Activated CD4-positive, alpha-beta memory T cell treated with anti-CD3 and anti-CD28 coated beads, Interleukin-2, amount 10 ng/mL, durations not matched to agents 7 days and 5 days (primary cell): ENCODE data around the gene SLC39A8. TPM values are rescaled to one million over a fixed set of nuclear protein-coding genes. Genes with fewer than 3 reads are reported as not detected.
"Not testable (repeated sequence)": the region's sequence is repeated elsewhere in the genome, so short reads cannot be mapped to it uniquely, and the experiment has no call there.

Experiments
- CTCF ChIA-PET: fragments of 350-600 bp; sonication (Branson Sonifier 250); formaldehyde crosslinking; loops from one replicate; lab custom pipeline; 2021; ENCODE audit warnings: antibody characterized with exemption, inconsistent platforms; lab: Charles Lee
- POLR2A ChIA-PET: fragments of 350-600 bp; sonication (Branson Sonifier 250); formaldehyde crosslinking; loops from one replicate; lab custom pipeline; 2021; ENCODE audit warnings: antibody characterized with exemption; lab: Charles Lee
- DNase-seq: peaks from one replicate; pipeline ENCODE4 v3.0.0-alpha.2; 2020
- H3K27ac Mint-ChIP-seq: one replicate; pipeline ENCODE4 v1.8.0; 2021; ENCODE audit warnings: mild to moderate bottlenecking, mixed read lengths
- H3K27me3 Mint-ChIP-seq: one replicate; pipeline ENCODE4 v1.8.0; 2021; ENCODE audit warnings: mixed read lengths
- H3K36me3 Mint-ChIP-seq: one replicate; pipeline ENCODE4 v1.8.0; 2021; ENCODE audit warnings: low read depth, mixed read lengths
- H3K4me1 Mint-ChIP-seq: one replicate; pipeline ENCODE4 v1.8.0; 2021; ENCODE audit warnings: mixed read lengths
- H3K4me3 Mint-ChIP-seq: one replicate; pipeline ENCODE4 v1.8.0; 2021; ENCODE audit warnings: mild to moderate bottlenecking, mixed read lengths
- H3K9me3 Mint-ChIP-seq: one replicate; pipeline ENCODE4 v1.8.0; 2021; ENCODE audit warnings: mixed read lengths
- total RNA-seq, 2 experiments: library from RNA; stranded (reverse); gene quantifications; one replicate each; pipeline ENCODE4 v1.2.3, GENCODE V29; 2021

Gene SLC39A8
- total RNA-seq, 2 experiments from 2014 or later, result 101 to 103 TPM

- Mint-ChIP-seq H3K36me3 (peaks cover 54% of the 10 kb centered on the region), H3K27me3 (no peaks in the 10 kb centered on the region), H3K9me3 (peaks cover 8% of the 10 kb centered on the region), H3K4me1 (peaks cover 2% of the 10 kb centered on the region), H3K4me3 (no peak overlapping the region), H3K27ac (no peak overlapping the region)
- POLR2A ChIA-PET, result interaction anchor here (1.6 kb wide), 1 partner anchor 799 kb away, joined by 3 read pairs; no protein-coding TSS in a partner anchor
- DNase-seq, result no peak
- CTCF ChIA-PET, result no interaction called here
Measured at GRCh38 chr4:102281171-102281839, 64.0 kb downstream of the SLC39A8 start.

GRCh38 chr4:102273317-102273716, 72.0 kb downstream of the SLC39A8 start:
- DNase-seq, POLR2A ChIA-PET, H3K27ac Mint-ChIP-seq, H3K4me3 Mint-ChIP-seq, H3K9me3 Mint-ChIP-seq, H3K27me3 Mint-ChIP-seq, CTCF ChIA-PET, H3K4me1 Mint-ChIP-seq: not testable (repeated sequence)
- H3K36me3 Mint-ChIP-seq, result peaks cover 53% of the 10 kb centered on the region

GRCh38 chr4:102272318-102272717, 73.0 kb downstream of the SLC39A8 start:
- Mint-ChIP-seq H3K36me3 (peaks cover 54% of the 10 kb centered on the region), H3K27ac (no peak overlapping the region), H3K27me3 (no peaks in the 10 kb centered on the region), H3K4me3 (no peak overlapping the region), H3K9me3 (peaks cover 9% of the 10 kb centered on the region), H3K4me1 (no peaks in the 10 kb centered on the region)
- POLR2A ChIA-PET, result no interaction called here
- no peak for DNase-seq
- CTCF ChIA-PET, result no interaction called here

GRCh38 chr4:102268355-102268754, 76.9 kb downstream of the SLC39A8 start:
- Mint-ChIP-seq H3K27ac (no peak overlapping the region), H3K36me3 (peaks cover 45% of the 10 kb centered on the region)
- CTCF ChIA-PET, result no interaction called here

GRCh38 chr4:102263024-102263787, 82.1 kb downstream of the SLC39A8 start:
- Mint-ChIP-seq H3K9me3 (no peaks in the 10 kb centered on the region), H3K36me3 (peaks cover 41% of the 10 kb centered on the region), H3K27me3 (no peaks in the 10 kb centered on the region), H3K4me3 (no peak overlapping the region), H3K27ac (no peak overlapping the region), H3K4me1 (peaks cover 13% of the 10 kb centered on the region)
- no peak for DNase-seq
- ChIA-PET POLR2A (no interaction called here), CTCF (no interaction called here)

More at GRCh38 chr4:102268355-102268754, 76.9 kb downstream of the SLC39A8 start:
- Mint-ChIP-seq H3K4me1 (peaks cover 8% of the 10 kb centered on the region), H3K27me3 (no peaks in the 10 kb centered on the region), H3K9me3 (no peaks in the 10 kb centered on the region), H3K4me3 (no peak overlapping the region)
- DNase-seq, result no peak
- POLR2A ChIA-PET, result no interaction called here

GRCh38 chr4:102259702-102260101, 85.6 kb downstream of the SLC39A8 start:
- DNase-seq, result no peak
- H3K9me3 Mint-ChIP-seq, result no peaks in the 10 kb centered on the region
- POLR2A ChIA-PET, result no interaction called here
- H3K4me3 Mint-ChIP-seq, result no peak overlapping the region
- peaks cover 13% of the 10 kb centered on the region for H3K4me1 Mint-ChIP-seq
- H3K27ac Mint-ChIP-seq, result no peak overlapping the region
- CTCF ChIA-PET, result no interaction called here
- peaks cover 16% of the 10 kb centered on the region for H3K36me3 Mint-ChIP-seq
- H3K27me3 Mint-ChIP-seq, result no peaks in the 10 kb centered on the region

GRCh38 chr4:102259081-102259480, 86.2 kb downstream of the SLC39A8 start:
- Mint-ChIP-seq H3K36me3 (peaks cover 15% of the 10 kb centered on the region), H3K27ac (no peak overlapping the region), H3K27me3 (no peaks in the 10 kb centered on the region), H3K9me3 (no peaks in the 10 kb centered on the region), H3K4me1 (peaks cover 13% of the 10 kb centered on the region), H3K4me3 (no peak overlapping the region)
- no peak for DNase-seq
- ChIA-PET CTCF (interaction anchor here (0.9 kb wide), 1 partner anchor 172 kb away, joined by 3 read pairs; no protein-coding TSS in a partner anchor), POLR2A (no interaction called here)

- no peaks in the 10 kb centered on the region for H3K9me3 Mint-ChIP-seq
- H3K4me1 Mint-ChIP-seq, result no peaks in the 10 kb centered on the region
- no peak for DNase-seq
- H3K27ac Mint-ChIP-seq, result no peak overlapping the region
- no peak overlapping the region for H3K4me3 Mint-ChIP-seq
- H3K27me3 Mint-ChIP-seq, result no peaks in the 10 kb centered on the region
- peaks cover 2% of the 10 kb centered on the region for H3K36me3 Mint-ChIP-seq
- CTCF ChIA-PET, result interaction anchor here (1.1 to 1.3 kb wide), 2 partner anchors 10 to 175 kb away, joined by 4 read pairs; no protein-coding TSS in a partner anchor
- POLR2A ChIA-PET, result no interaction called here
Measured at GRCh38 chr4:102256321-102256720, 89.0 kb downstream of the SLC39A8 start.

- DNase-seq, result no peak
- ChIA-PET POLR2A (no interaction called here), CTCF (no interaction called here)
- Mint-ChIP-seq H3K9me3 (no peaks in the 10 kb centered on the region), H3K27ac (no peak overlapping the region), H3K36me3 (no peaks in the 10 kb centered on the region), H3K4me1 (no peaks in the 10 kb centered on the region), H3K4me3 (no peak overlapping the region), H3K27me3 (no peaks in the 10 kb centered on the region)
Measured at GRCh38 chr4:102253860-102254259, 91.4 kb downstream of the SLC39A8 start.

- Mint-ChIP-seq H3K36me3 (no peaks in the 10 kb centered on the region), H3K9me3 (no peaks in the 10 kb centered on the region), H3K4me1 (no peaks in the 10 kb centered on the region), H3K27ac (no peak overlapping the region), H3K27me3 (no peaks in the 10 kb centered on the region), H3K4me3 (no peak overlapping the region)
- CTCF ChIA-PET, result no interaction called here
- no peak for DNase-seq
- POLR2A ChIA-PET, result no interaction called here
Measured at GRCh38 chr4:102252171-102252570, 93.1 kb downstream of the SLC39A8 start.

- no peak overlapping the region for H3K27ac Mint-ChIP-seq
- H3K27me3 Mint-ChIP-seq, result no peaks in the 10 kb centered on the region
- CTCF ChIA-PET, result no interaction called here
- DNase-seq, result no peak
- POLR2A ChIA-PET, result no interaction called here
- peaks cover 6% of the 10 kb centered on the region for H3K9me3 Mint-ChIP-seq
- no peak overlapping the region for H3K4me3 Mint-ChIP-seq
- H3K36me3 Mint-ChIP-seq, result no peaks in the 10 kb centered on the region
- no peaks in the 10 kb centered on the region for H3K4me1 Mint-ChIP-seq
Measured at GRCh38 chr4:102250341-102250740, 94.9 kb downstream of the SLC39A8 start.

- no peaks in the 10 kb centered on the region for H3K4me1 Mint-ChIP-seq
- no peak overlapping the region for H3K27ac Mint-ChIP-seq
- H3K4me3 Mint-ChIP-seq, result no peak overlapping the region
- peaks cover 6% of the 10 kb centered on the region for H3K9me3 Mint-ChIP-seq
- no peak for DNase-seq
- CTCF ChIA-PET, result no interaction called here
- H3K36me3 Mint-ChIP-seq, result no peaks in the 10 kb centered on the region
- no peaks in the 10 kb centered on the region for H3K27me3 Mint-ChIP-seq
- POLR2A ChIA-PET, result interaction anchor here (1.9 kb wide), 1 partner anchor 14 kb away, joined by 5 read pairs; no protein-coding TSS in a partner anchor
Measured at GRCh38 chr4:102247041-102247440, 98.2 kb downstream of the SLC39A8 start.

- Mint-ChIP-seq H3K9me3 (peaks cover 6% of the 10 kb centered on the region), H3K27ac (no peak overlapping the region), H3K36me3 (no peaks in the 10 kb centered on the region), H3K4me1 (no peaks in the 10 kb centered on the region), H3K4me3 (no peak overlapping the region), H3K27me3 (no peaks in the 10 kb centered on the region)
- POLR2A ChIA-PET, result interaction anchor here (1.9 kb wide), 1 partner anchor 13 kb away, joined by 5 read pairs; no protein-coding TSS in a partner anchor
- CTCF ChIA-PET, result no interaction called here
- no peak for DNase-seq
Measured at GRCh38 chr4:102246416-102246815, 98.9 kb downstream of the SLC39A8 start.
